Stimulated activated effector memory CD8-positive, alpha-beta T cell treated with anti-CD3 and anti-CD28 coated beads, Interleukin-12 subunit alpha, Interleukin-12 subunit beta, amount 100 ng/mL, for 72 hours (primary cell): Measurements from ENCODE around the gene HSFX2.
A peak's percentile ranks its signal among the peaks of the same experiment; 100 is the strongest.
"Not testable (repeated sequence)": the region's sequence is repeated elsewhere in the genome, so short reads cannot be mapped to it uniquely, and the experiment has no call there.

Experiments
- ATAC-seq: fragments of 150-1000 bp; cut with Tn5 transposase; 2 replicates; pipeline ENCODE4 v1.10.0; 2021
- DNase-seq, 2 donors: peaks; one replicate each; pipeline ENCODE4 v3.0.0; 2021 to 2022; ENCODE audit warnings: low spot score in 2 of 2
- H3K27ac Mint-ChIP-seq: one replicate; pipeline ENCODE4 v1.8.0; 2022; ENCODE audit warnings: mild to moderate bottlenecking, mixed read lengths
- H3K36me3 Mint-ChIP-seq: one replicate; pipeline ENCODE4 v1.8.0; 2022; ENCODE audit warnings: mild to moderate bottlenecking, mixed read lengths
- H3K4me1 Mint-ChIP-seq: one replicate; pipeline ENCODE4 v1.8.0; 2022; ENCODE audit warnings: mixed read lengths
- H3K4me3 Mint-ChIP-seq: one replicate; pipeline ENCODE4 v1.8.0; 2022; ENCODE audit warnings: mild to moderate bottlenecking, mixed read lengths
- H3K9me3 Mint-ChIP-seq: one replicate; pipeline ENCODE4 v1.8.0; 2022; ENCODE audit warnings: mixed read lengths

The HSFX2 gene

DNA sequence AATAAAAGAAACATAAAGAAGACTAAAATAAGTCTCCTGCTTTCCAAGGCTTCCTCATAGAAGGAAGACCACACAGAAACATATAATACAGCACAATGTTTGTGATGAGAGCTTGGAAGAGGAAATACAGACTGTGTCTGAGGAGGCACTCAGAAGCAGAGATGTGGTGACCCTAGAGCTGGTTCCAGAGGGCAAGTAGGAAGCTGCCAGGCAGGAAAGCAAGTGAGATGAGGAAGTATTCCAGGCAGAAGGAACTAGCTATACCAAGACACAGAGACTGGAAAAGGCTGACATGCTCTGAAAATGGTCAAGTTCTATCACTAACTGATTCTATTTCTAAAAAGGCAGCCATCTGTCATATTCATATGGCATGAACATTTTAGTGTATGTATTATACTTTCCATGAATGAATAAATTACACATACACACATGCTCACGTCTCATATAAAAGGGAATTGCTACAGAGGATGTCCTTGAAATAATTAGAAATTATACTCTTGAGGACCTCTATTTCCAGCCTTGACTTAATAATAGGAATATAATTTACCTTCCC, 16.6 kb upstream of the HSFX2 start:
- peaks cover 8% of the 10 kb centered on the region for H3K4me1 Mint-ChIP-seq
- no peak for ATAC-seq
- peaks cover 6% of the 10 kb centered on the region for H3K36me3 Mint-ChIP-seq
- DNase-seq: no peak
- H3K27ac Mint-ChIP-seq: no peak overlapping the region
- no peak overlapping the region for H3K4me3 Mint-ChIP-seq
- H3K9me3 Mint-ChIP-seq: no peaks in the 10 kb centered on the region

DNA sequence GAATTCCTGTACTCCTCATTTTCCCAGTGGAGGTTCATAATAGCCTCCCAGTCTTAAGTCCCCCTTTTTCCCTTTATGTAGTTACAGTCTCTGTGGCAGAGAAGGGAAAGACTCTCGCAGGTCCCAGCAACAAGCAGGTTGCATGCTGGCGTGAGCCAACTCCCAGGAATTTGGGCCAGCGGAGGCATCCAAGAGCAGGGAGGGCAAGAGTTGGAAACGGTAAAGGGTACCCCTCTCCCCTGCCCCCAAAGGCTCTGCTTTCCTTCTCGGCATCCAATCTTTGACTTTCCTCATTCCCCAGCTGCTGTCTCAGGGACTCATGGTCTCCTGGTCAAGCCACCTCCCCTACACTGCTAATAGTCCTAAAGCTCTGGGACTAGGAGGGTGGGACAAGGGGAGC, 15.4 kb upstream of the HSFX2 start:
- H3K36me3 Mint-ChIP-seq: peaks cover 6% of the 10 kb centered on the region
- peaks cover 17% of the 10 kb centered on the region for H3K4me1 Mint-ChIP-seq
- no peak for ATAC-seq
- DNase-seq: no peak
- no peak overlapping the region for H3K27ac Mint-ChIP-seq
- no peak overlapping the region for H3K4me3 Mint-ChIP-seq
- H3K9me3 Mint-ChIP-seq: no peaks in the 10 kb centered on the region

DNA sequence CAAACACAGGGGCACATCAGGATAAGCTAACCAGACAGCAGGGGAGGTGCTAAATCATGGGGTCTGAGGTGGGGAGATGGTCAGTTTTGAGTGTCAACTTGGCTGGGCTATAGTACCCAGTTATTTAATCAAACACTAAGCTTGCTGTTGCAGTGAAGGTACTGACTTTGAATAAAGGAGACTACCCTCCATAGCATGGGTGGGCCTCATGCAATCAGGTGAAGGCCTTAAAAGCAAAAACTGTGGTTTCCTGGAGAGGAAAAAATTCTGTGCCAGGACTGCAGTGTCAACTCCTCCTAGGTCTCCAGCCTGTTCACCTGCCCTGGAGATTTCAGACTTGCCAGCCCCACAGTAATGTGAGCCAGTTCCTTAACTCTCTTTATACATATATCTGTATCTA, 12.6 kb upstream of the HSFX2 start:
- Mint-ChIP-seq H3K9me3 (no peaks in the 10 kb centered on the region), H3K4me1 (peaks cover 18% of the 10 kb centered on the region), H3K4me3 (no peak overlapping the region), H3K27ac (no peak overlapping the region), H3K36me3 (peaks cover 15% of the 10 kb centered on the region)
- ATAC-seq (no peak), DNase-seq (no peak)

DNA sequence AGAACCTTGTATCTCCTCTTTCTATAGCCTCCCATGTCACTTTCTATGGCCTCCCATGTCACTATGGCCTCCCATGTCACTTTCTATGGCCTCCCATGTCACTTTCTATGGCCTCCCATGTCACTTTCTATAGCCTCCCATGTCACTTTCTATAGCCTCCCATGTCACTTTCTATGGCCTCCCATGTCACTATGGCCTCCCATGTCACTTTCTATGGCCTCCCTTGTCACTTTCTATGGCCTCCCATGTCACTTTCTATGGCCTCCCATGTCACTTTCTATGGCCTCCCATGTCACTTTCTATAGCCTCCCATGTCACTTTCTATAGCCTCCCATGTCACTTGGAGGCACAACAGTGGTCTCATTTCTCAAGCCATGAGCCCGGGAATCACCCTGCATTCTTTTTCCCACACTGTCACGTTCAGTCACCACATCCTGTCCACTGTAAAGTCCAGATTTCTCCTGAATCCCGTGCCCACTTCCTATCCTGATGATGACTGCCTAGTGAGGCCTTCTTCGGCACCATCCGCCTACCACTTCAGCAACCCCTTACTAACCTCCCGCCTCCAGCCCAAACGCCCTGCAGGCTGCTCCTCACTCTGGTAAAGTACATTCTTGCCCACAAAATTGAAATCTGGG, 10.3 kb upstream of the HSFX2 start:
- Mint-ChIP-seq H3K27ac (peak overlapping the region; percentile 75), H3K4me1 (peaks cover 10% of the 10 kb centered on the region), H3K36me3 (peaks cover 20% of the 10 kb centered on the region)
- not testable (repeated sequence) for DNase-seq, H3K9me3 Mint-ChIP-seq, H3K4me3 Mint-ChIP-seq, ATAC-seq

DNA sequence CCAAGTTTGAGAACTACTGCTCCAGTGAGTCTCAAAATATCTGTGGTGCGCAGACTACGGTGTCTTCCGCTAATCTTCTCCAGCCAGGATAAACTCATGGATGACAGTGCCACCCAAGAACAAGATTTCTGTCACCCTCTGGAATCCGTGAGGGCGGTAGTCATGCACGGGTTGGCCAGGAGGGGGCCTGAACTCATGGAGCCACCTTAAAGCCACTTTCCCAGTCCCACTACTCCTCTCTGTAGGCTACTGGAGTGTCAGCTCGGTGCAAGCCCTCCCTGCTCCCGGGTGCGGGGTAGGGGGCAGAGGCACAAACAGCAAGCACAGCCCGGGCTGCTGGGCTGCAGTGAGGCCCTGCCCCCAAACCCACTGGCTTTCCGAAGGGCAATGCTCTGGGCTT, 3.5 kb upstream of the HSFX2 start:
- DNase-seq, ATAC-seq, H3K27ac Mint-ChIP-seq, H3K4me3 Mint-ChIP-seq, H3K4me1 Mint-ChIP-seq, H3K9me3 Mint-ChIP-seq: not testable (repeated sequence)
- H3K36me3 Mint-ChIP-seq: peaks cover 19% of the 10 kb centered on the region

DNA sequence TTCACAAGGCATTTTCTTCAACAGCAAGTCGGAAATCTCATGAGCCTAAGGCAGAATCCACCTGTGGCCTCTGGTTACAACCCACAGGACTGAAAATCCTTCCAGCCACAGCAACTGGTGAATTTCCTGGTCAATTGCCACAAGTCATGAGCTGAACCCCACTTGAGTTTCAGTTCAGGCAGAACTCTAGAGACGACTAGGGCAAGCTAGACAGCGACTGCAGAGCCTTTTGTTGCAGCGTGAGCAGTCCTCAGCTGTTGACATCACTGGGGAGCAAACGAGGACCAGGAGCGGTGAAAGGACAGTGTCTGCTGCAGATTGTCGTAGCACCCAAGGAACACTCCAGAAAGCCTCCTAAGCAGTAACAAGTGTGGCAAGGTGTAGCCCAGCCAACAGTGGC, 829 bp upstream of the HSFX2 start:
- not testable (repeated sequence) for H3K4me3 Mint-ChIP-seq, ATAC-seq, H3K9me3 Mint-ChIP-seq, DNase-seq, H3K27ac Mint-ChIP-seq, H3K4me1 Mint-ChIP-seq, H3K36me3 Mint-ChIP-seq

DNA sequence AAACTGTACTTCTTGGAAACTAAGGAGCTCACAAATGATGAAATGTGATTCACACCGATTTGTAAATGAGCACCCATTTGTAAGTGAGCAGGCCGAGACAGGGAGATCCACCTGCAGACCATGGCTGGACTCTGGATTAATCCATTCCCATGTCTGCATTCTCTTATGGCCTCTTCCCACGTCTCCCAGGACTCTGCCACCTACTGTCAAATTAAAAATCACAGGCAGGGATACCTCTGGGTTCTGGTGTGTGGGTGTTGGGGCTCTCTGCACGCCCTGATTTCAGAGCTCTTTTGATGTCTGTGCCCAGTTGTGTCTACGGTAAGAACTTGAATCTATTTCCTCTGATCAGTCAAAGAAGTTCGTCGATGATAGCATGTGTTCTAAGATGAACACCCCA, 4.1 kb downstream of the HSFX2 start:
- H3K4me3 Mint-ChIP-seq, H3K27ac Mint-ChIP-seq, H3K4me1 Mint-ChIP-seq, H3K9me3 Mint-ChIP-seq, ATAC-seq, DNase-seq, H3K36me3 Mint-ChIP-seq: not testable (repeated sequence)

DNA sequence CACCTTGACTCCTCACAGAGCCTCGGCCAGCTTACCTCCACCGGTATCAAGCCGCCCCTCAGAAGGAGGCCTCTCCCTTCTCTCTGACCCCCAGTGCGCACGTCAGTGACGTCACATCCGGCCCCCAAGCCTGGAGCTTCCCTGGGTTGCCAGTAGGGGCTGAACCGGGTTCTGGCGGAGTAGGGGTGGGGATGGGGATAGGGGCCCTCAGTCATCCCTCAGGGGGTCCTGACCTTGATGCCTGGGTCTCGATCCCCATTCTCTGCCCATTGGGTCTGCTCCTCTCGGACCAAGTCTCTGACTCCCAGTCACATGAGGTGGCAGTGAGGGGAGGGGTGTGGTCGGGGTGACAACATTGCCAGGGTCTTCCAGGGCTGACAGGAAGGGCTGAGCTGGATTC, 7.8 kb downstream of the HSFX2 start, which contains the start of gene MAGEA9B:
MAGEA9B (minus strand) TSS at position 101 of the 400 bp plus-strand sequence. CDS start 4,280 bp downstream, outside the sequence.
- H3K9me3 Mint-ChIP-seq, H3K4me1 Mint-ChIP-seq, H3K27ac Mint-ChIP-seq, H3K36me3 Mint-ChIP-seq, ATAC-seq, H3K4me3 Mint-ChIP-seq, DNase-seq: not testable (repeated sequence)

DNA sequence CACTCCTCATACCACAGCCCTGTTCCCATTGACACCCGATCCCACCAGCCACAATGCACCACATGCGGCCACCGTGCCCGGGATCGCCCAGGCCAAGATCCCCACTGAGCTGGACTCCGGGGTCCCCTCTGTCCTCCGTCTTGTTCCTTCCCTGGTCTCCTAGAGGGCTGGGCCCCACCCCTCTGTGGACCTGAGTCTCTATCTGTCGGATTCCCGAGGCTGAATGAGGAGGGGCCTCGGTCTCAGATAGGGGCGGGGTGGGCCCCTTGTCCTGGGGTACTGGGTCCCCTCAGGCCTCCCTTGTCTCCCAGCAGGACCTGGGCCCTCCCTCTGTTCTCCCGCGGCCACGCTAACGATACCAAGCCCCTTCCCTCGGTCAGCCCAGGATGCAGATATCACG, 9.5 kb downstream of the HSFX2 start:
- H3K36me3 Mint-ChIP-seq, ATAC-seq, H3K9me3 Mint-ChIP-seq, H3K4me3 Mint-ChIP-seq, DNase-seq, H3K4me1 Mint-ChIP-seq, H3K27ac Mint-ChIP-seq: not testable (repeated sequence)

DNA sequence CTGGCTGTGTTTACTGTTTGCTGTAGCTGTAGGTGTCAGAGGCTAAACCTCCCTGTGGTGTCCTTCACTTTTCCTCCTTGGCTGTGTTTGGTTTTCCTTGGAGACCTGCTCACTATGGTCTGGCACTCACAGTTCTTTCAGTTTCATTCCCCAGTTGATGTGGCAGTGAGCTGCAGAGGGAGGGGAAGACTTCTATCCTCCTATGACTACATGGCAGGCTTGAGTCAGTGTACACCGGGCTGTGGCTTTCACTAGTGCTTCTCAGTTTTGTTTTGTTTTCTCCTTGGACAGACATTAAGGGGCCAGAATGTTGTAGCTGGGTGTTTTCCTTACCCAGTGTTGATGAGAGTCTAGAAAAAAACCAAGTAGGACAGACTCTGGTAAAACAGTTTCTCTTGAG, 21.7 kb downstream of the HSFX2 start:
- not testable (repeated sequence) for H3K27ac Mint-ChIP-seq, H3K4me3 Mint-ChIP-seq, H3K36me3 Mint-ChIP-seq, DNase-seq, H3K9me3 Mint-ChIP-seq, H3K4me1 Mint-ChIP-seq
- ATAC-seq: peak; percentile 99

DNA sequence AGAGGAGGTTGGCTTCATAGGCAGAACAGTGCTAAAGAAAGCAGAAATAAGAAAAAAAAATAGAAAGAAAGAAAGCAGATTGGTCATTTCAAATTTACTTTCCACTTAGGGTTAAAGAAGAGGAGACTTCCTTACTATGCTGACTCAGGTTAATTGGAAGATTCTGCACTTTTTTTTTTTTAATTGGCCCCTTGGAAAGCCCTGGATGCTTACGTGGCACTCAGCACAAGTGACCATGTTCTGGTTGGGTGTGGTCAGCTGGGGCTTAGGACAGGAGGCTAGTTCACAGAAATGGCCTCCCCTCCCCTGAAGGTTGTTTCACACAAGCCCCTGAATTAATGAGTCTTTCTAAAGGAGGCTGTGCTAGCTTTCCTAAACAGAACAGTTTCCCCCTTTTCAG, 22.4 kb downstream of the HSFX2 start:
- Mint-ChIP-seq H3K36me3 (no peaks in the 10 kb centered on the region), H3K4me1 (no peaks in the 10 kb centered on the region), H3K4me3 (no peak overlapping the region), H3K9me3 (no peaks in the 10 kb centered on the region), H3K27ac (no peak overlapping the region)
- no peak for DNase-seq
- no peak for ATAC-seq

DNA sequence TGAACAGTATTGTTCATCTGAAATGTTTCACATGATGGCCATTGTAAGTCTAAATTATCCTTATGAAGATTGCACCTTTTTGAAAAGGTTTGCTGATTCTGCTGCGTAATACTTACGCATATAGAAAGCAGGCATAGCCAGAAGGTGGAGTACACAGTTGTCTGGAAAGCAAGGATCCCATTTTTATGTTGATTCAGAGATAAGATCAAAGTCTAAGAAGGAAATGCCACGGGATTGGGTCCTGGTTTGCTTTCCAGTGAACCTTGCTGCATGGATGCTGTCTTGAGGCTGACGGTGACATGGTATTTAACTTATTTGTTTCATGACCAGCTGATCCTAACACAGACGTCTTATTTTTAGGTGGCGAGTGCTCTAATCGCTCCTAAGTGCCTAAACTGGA, 23.3 kb downstream of the HSFX2 start:
- Mint-ChIP-seq H3K36me3 (no peaks in the 10 kb centered on the region), H3K4me3 (no peak overlapping the region), H3K4me1 (no peaks in the 10 kb centered on the region), H3K9me3 (no peaks in the 10 kb centered on the region), H3K27ac (no peak overlapping the region)
- ATAC-seq (no peak), DNase-seq (no peak)

DNA sequence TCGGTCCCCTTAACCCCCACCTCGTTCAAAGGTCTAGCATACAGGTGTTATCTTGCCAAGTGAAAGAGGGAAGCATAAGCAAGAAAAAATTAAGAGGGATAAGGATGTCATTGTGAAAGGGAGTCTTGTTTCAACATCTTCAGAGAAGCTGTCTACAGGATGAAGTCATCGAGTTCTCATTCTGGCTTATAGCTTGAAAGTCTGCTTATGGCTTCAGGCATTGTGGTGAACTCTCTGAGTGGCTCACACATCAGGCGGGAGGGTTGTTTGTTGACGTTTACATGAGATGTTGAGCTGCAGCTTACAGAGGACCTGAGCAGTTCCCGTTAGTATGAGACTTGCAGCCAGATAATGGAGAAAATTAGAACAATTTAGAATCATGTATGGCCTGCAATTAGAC, 24.4 kb downstream of the HSFX2 start:
- Mint-ChIP-seq H3K9me3 (no peaks in the 10 kb centered on the region), H3K4me1 (no peaks in the 10 kb centered on the region), H3K4me3 (no peak overlapping the region), H3K36me3 (no peaks in the 10 kb centered on the region), H3K27ac (no peak overlapping the region)
- ATAC-seq: no peak
- no peak for DNase-seq

DNA sequence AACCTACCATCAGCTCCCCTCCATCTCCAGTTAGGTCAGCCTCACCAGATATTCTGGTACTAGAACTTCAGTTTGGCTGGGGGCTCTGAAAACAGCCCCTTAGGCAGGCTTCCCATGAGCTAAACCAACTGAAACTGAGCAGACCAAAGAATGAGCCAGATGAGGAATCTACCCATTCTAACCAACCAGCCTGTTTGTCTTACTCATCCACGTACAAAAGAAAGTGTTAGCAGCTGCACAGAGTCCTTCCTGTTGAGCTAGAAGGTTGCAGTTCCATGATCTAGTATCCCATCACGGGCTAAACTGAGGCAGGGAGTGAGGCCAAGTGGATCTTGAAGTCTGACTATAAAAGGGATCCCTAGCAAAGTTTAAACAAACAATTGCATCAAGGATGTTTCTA, 25.3 kb downstream of the HSFX2 start:
- ATAC-seq: peak; percentile 75
- Mint-ChIP-seq H3K9me3 (no peaks in the 10 kb centered on the region), H3K4me1 (no peaks in the 10 kb centered on the region), H3K27ac (no peak overlapping the region), H3K36me3 (no peaks in the 10 kb centered on the region), H3K4me3 (no peak overlapping the region)
- no peak for DNase-seq

DNA sequence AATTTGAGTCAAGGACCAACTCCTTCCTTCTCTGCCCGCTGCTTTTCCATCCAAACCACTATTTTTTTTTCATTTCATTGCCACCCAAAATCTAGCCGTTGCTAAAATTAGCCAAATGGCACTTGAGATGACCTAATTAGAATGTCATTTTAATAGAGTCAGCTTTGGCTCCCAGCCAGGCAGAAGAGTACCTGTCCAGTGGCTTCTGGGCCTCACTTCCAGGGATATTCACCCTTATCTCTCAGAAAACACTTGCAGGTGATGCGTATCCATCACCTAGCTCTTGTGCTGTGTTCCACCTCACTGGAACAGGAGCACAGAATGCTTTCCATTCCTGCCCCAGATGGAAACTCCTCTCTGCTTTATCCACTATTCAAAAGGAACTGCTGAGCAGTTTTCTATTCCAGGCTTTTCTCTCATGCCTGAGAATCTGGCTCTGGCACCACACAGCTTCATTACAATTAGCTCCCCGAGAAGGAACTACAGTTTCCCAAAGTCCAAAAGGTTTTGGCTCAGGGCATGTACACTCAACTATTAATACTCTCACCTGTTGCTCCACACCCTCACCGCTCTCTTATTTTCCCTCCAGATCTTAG, 26.3 kb downstream of the HSFX2 start:
- DNase-seq (no peak), ATAC-seq (no peak)
- Mint-ChIP-seq H3K27ac (no peak overlapping the region), H3K4me1 (no peaks in the 10 kb centered on the region), H3K4me3 (no peak overlapping the region), H3K9me3 (no peaks in the 10 kb centered on the region), H3K36me3 (no peaks in the 10 kb centered on the region)

DNA sequence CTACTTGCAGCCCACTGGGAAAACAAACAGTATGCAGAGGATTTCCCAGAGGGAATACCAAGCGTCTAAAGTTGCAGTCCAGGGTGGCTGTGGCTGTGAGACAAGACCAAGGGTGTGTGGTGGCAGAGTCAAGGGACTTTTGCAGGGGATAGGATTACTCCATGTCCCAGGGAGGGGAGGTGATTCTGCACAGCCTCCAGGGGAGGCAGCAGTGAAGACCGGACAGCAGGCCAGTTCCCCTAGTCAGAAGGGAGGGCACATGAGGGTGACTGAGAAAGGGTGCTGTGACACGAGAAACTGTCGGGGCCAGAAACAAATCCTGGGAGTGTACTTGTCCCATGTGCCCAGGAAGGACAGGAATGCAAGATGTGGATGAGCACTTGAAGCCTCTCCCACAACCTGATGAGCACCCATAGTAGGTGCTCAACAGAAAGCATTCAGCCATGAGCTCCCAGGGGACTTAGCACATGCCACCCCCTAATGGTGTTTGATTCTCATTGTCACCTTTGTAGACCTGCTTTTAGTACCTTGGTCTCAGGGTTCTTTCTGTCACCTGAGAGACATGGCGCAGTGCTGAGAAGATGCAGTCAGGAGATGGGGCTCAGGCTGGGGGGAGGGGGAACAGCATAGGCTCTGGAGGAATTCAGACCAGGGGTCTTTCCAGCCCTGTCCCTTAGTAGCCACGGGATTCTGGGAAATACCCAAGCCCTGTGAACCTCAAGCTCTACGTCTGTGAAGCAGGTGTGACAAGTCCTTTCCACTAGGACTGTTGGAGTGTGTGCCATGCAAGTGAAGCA, 27.3 kb downstream of the HSFX2 start:
- ATAC-seq: no peak
- H3K4me1 Mint-ChIP-seq: no peaks in the 10 kb centered on the region
- no peak overlapping the region for H3K4me3 Mint-ChIP-seq
- no peak overlapping the region for H3K27ac Mint-ChIP-seq
- no peaks in the 10 kb centered on the region for H3K36me3 Mint-ChIP-seq
- H3K9me3 Mint-ChIP-seq: no peaks in the 10 kb centered on the region
- DNase-seq: no peak
